ENCODE data around the gene PTPN13. TPM values are rescaled to one million over a fixed set of nuclear protein-coding genes. Genes with fewer than 3 reads are reported as not detected.

The PTPN13 gene
- polyA plus RNA-seq, 1 experiment: 19.4 TPM

GRCh38 chr4:86834901-86835300, 240.8 kb downstream of the PTPN13 start:
- DNase-seq (ENCODE audit: low read depth): peak; percentile 81
- Histone ChIP-seq H3K4me3 (ENCODE audit: low read depth, low read length) (no peak overlapping the region), H3K36me3 (ENCODE audit: control insufficient read depth, insufficient read depth, low read length) (no peaks in the 10 kb centered on the region), H3K27me3 (ENCODE audit: control insufficient read depth, insufficient read depth, low read length) (no peaks in the 10 kb centered on the region)
- no peak for TF ChIP-seq CTCF (IDR thresholded peaks at IDR 0.05; ENCODE audit: insufficient read depth, low read depth, low read length)
- ChIA-PET CTCF (interaction anchor here (1.0 to 1.3 kb wide), 2 partner anchors 12 to 17 kb away, joined by 3 read pairs; no protein-coding TSS in a partner anchor), POLR2A (no interaction called here)

GRCh38 chr4:86835677-86836076, 241.6 kb downstream of the PTPN13 start:
- CTCF ChIA-PET: interaction anchor here (1.0 to 1.3 kb wide), 2 partner anchors 11 to 18 kb away, joined by 3 read pairs; no protein-coding TSS in a partner anchor

GRCh38 chr4:86837691-86838503, 243.8 kb downstream of the PTPN13 start:
- CTCF ChIA-PET: interaction anchor here (0.6 to 0.7 kb wide), 2 partner anchors 9 to 60 kb away, joined by 3 read pairs; no protein-coding TSS in a partner anchor
- no peak overlapping the region for H3K4me3 ChIP-seq (ENCODE audit: low read depth, low read length)
- H3K36me3 ChIP-seq (ENCODE audit: control insufficient read depth, insufficient read depth, low read length): no peaks in the 10 kb centered on the region
- DNase-seq (ENCODE audit: low read depth): no peak
- H3K27me3 ChIP-seq (ENCODE audit: control insufficient read depth, insufficient read depth, low read length): no peaks in the 10 kb centered on the region
- POLR2A ChIA-PET: no interaction called here
- no peak for TF ChIP-seq CTCF (IDR thresholded peaks at IDR 0.05; ENCODE audit: insufficient read depth, low read depth, low read length)

More at GRCh38 chr4:86835677-86836076, 241.6 kb downstream of the PTPN13 start:
- Histone ChIP-seq H3K36me3 (ENCODE audit: control insufficient read depth, insufficient read depth, low read length) (no peaks in the 10 kb centered on the region), H3K27me3 (ENCODE audit: control insufficient read depth, insufficient read depth, low read length) (no peaks in the 10 kb centered on the region), H3K4me3 (ENCODE audit: low read depth, low read length) (no peak overlapping the region)
- POLR2A ChIA-PET: interaction anchor here (0.5 to 0.7 kb wide), 2 partner anchors 11 to 13 kb away, joined by 3 to 4 read pairs; partner anchors contain the start of gene SLC10A6
- no peak for DNase-seq (ENCODE audit: low read depth)
- no peak for TF ChIP-seq CTCF (IDR thresholded peaks at IDR 0.05; ENCODE audit: insufficient read depth, low read depth, low read length)

- Histone ChIP-seq H3K27me3 (ENCODE audit: control insufficient read depth, insufficient read depth, low read length) (no peaks in the 10 kb centered on the region), H3K36me3 (ENCODE audit: control insufficient read depth, insufficient read depth, low read length) (no peaks in the 10 kb centered on the region; the same call in 1 of the 2 replicates), H3K4me3 (ENCODE audit: low read depth, low read length) (no peak overlapping the region)
- ChIA-PET POLR2A (no interaction called here), CTCF (no interaction called here)
- no peak for DNase-seq (ENCODE audit: low read depth)
- no peak for TF ChIP-seq CTCF (IDR thresholded peaks at IDR 0.05; ENCODE audit: insufficient read depth, low read depth, low read length)
Measured at GRCh38 chr4:86840858-86841257, 246.7 kb downstream of the PTPN13 start.

- no peak for TF ChIP-seq CTCF (IDR thresholded peaks at IDR 0.05; ENCODE audit: insufficient read depth, low read depth, low read length)
- CTCF ChIA-PET: interaction anchor here (0.9 kb wide), 1 partner anchor 343 kb away, joined by 3 read pairs; no protein-coding TSS in a partner anchor
Measured at GRCh38 chr4:86841309-86841708, 247.2 kb downstream of the PTPN13 start.

More at GRCh38 chr4:86841309-86841708, 247.2 kb downstream of the PTPN13 start:
- no peaks in the 10 kb centered on the region for H3K27me3 ChIP-seq (ENCODE audit: control insufficient read depth, insufficient read depth, low read length)
- no peak overlapping the region for H3K4me3 ChIP-seq (ENCODE audit: low read depth, low read length)
- no peaks in the 10 kb centered on the region; the same call in 1 of the 2 replicates for H3K36me3 ChIP-seq (ENCODE audit: control insufficient read depth, insufficient read depth, low read length)
- POLR2A ChIA-PET: no interaction called here
- DNase-seq (ENCODE audit: low read depth): no peak
